ENCODE results near the gene S100A1. TPM values are rescaled to one million over a fixed set of nuclear protein-coding genes. Genes with fewer than 3 reads are reported as not detected.

Gene S100A1
- total RNA-seq, 1 donor from 2014 or later = not detected

GRCh38 chr1:153583976-153584375 is 44.3 kb upstream of the S100A1 start:
- no peak overlapping the region for H3K4me3 Mint-ChIP-seq
- Histone ChIP-seq H3K4me3 (no peak overlapping the region), H4K20me1 (ENCODE audit: low read depth) (no peaks in the 10 kb centered on the region), H3K27ac (no peak overlapping the region), H3K79me2 (ENCODE audit: low read depth) (no peaks in the 10 kb centered on the region), H3K9me3 (ENCODE audit: low read depth) (no peaks in the 10 kb centered on the region), H3K4me1 (peaks cover 23% of the 10 kb centered on the region), H3K9ac (no peak overlapping the region), H2AFZ (replicated peaks) (no peak overlapping the region), H3F3A (ENCODE audit: low read depth) (peaks cover 15% of the 10 kb centered on the region), H3K36me3 (no peaks in the 10 kb centered on the region), H3K27me3 (no peaks in the 10 kb centered on the region), H3K4me2 (peak overlapping the region; percentile 45)
- no peaks in the 10 kb centered on the region for H3K36me3 Mint-ChIP-seq
- no peak overlapping the region for H3K27ac Mint-ChIP-seq
- peaks cover 21% of the 10 kb centered on the region for H3K4me1 Mint-ChIP-seq
- H3K27me3 Mint-ChIP-seq (ENCODE audit: insufficient read depth, low read depth) = peaks cover 2% of the 10 kb centered on the region
- H3K9me3 Mint-ChIP-seq = peaks cover 4% of the 10 kb centered on the region
- no peak for DNase-seq (ENCODE audit: low spot score)
- no peak for TF ChIP-seq CTCF (IDR thresholded peaks at IDR 0.05)
- TF ChIP-seq EZH2phosphoT487 (IDR thresholded peaks at IDR 0.05) = no peak
- no peak for TF ChIP-seq EZH2 (IDR thresholded peaks at IDR 0.05)

GRCh38 chr1:153585006-153585405 is 43.2 kb upstream of the S100A1 start:
- Histone ChIP-seq H3K27ac (no peak overlapping the region), H3K79me2 (ENCODE audit: low read depth) (no peaks in the 10 kb centered on the region), H3K4me2 (no peak overlapping the region), H3K4me3 (no peak overlapping the region), H4K20me1 (ENCODE audit: low read depth) (no peaks in the 10 kb centered on the region), H3K9ac (no peak overlapping the region), H3F3A (ENCODE audit: low read depth) (peaks cover 7% of the 10 kb centered on the region), H3K36me3 (no peaks in the 10 kb centered on the region), H3K27me3 (no peaks in the 10 kb centered on the region), H3K4me1 (peaks cover 19% of the 10 kb centered on the region), H3K9me3 (ENCODE audit: low read depth) (no peaks in the 10 kb centered on the region), H2AFZ (replicated peaks) (no peak overlapping the region)
- TF ChIP-seq CTCF (IDR thresholded peaks at IDR 0.05) (no peak), EZH2phosphoT487 (IDR thresholded peaks at IDR 0.05) (no peak), EZH2 (IDR thresholded peaks at IDR 0.05) (no peak)
- no peak overlapping the region for H3K27ac Mint-ChIP-seq
- peaks cover 18% of the 10 kb centered on the region for H3K4me1 Mint-ChIP-seq
- no peak overlapping the region for H3K4me3 Mint-ChIP-seq
- peaks cover 2% of the 10 kb centered on the region for H3K27me3 Mint-ChIP-seq (ENCODE audit: insufficient read depth, low read depth)
- no peaks in the 10 kb centered on the region for H3K36me3 Mint-ChIP-seq
- no peak for DNase-seq (ENCODE audit: low spot score)
- peaks cover 4% of the 10 kb centered on the region for H3K9me3 Mint-ChIP-seq

GRCh38 chr1:153586347-153586746 is 41.9 kb upstream of the S100A1 start:
- Mint-ChIP-seq H3K4me3 (no peak overlapping the region), H3K27me3 (ENCODE audit: insufficient read depth, low read depth) (no peaks in the 10 kb centered on the region), H3K9me3 (peaks cover under 1% of the 10 kb centered on the region), H3K27ac (no peak overlapping the region), H3K4me1 (peaks cover 18% of the 10 kb centered on the region), H3K36me3 (no peaks in the 10 kb centered on the region)
- TF ChIP-seq EZH2 (IDR thresholded peaks at IDR 0.05) (no peak), CTCF (IDR thresholded peaks at IDR 0.05) (no peak), EZH2phosphoT487 (IDR thresholded peaks at IDR 0.05) (no peak)
- H3K9me3 ChIP-seq (ENCODE audit: low read depth) = no peaks in the 10 kb centered on the region
- H3K4me3 ChIP-seq = no peak overlapping the region
- peaks cover 7% of the 10 kb centered on the region for H3F3A ChIP-seq (ENCODE audit: low read depth)
- H2AFZ ChIP-seq (replicated peaks) = peak overlapping the region; percentile 42
- H4K20me1 ChIP-seq (ENCODE audit: low read depth) = no peaks in the 10 kb centered on the region
- H3K4me2 ChIP-seq = no peak overlapping the region
- no peaks in the 10 kb centered on the region for H3K36me3 ChIP-seq
- no peaks in the 10 kb centered on the region for H3K27me3 ChIP-seq
- no peaks in the 10 kb centered on the region for H3K79me2 ChIP-seq (ENCODE audit: low read depth)
- no peak overlapping the region for H3K27ac ChIP-seq
- peaks cover 19% of the 10 kb centered on the region for H3K4me1 ChIP-seq
- H3K9ac ChIP-seq = no peak overlapping the region
- no peak for DNase-seq (ENCODE audit: low spot score)
